ENCODE measurements around the gene KBTBD13. TPM values are rescaled to one million over a fixed set of nuclear protein-coding genes. Genes with fewer than 3 reads are reported as not detected.

The KBTBD13 gene
- total RNA-seq, 6 experiments from 2014 or later: not detected

GRCh38 chr15:65060641-65061397 lies 15.7 kb upstream of the KBTBD13 start:
- H3K4me1 Mint-ChIP-seq (ENCODE audit: low read depth): peaks cover 10% of the 10 kb centered on the region
- TF ChIP-seq CTCF (IDR thresholded peaks at IDR 0.05): no peak
- peaks cover 39% of the 10 kb centered on the region for H3K27me3 Mint-ChIP-seq (ENCODE audit: insufficient read depth)
- H3K4me3 Mint-ChIP-seq: no peak overlapping the region
- no peak for DNase-seq
- no peaks in the 10 kb centered on the region for H3K9me3 Mint-ChIP-seq
- no peak overlapping the region for H3K27ac Mint-ChIP-seq
- H3K36me3 Mint-ChIP-seq (ENCODE audit: low read depth): no peaks in the 10 kb centered on the region

DNA sequence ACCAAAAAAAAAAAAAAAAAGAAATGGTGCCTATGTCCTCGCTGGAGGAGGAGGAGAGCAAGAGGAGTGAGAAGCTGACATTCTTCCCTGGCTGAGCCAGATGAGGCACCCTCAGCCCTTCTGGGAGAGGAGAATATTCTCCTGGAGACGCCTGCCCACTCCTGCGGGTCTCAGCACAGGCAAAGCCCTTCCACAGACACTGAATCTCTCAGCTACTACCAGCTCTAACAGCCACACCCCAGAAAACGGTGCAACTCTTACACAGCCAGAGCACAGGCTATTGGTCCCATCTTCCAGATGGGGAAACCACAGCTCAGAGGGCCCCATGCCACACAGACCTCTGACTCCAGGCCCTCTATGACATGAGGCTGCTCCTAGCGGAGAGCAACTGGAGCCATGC lies 14.5 kb upstream of the KBTBD13 start:
- Mint-ChIP-seq H3K9me3 (no peaks in the 10 kb centered on the region), H3K4me1 (ENCODE audit: low read depth) (peaks cover 7% of the 10 kb centered on the region; the same call in 1 of the 2 replicates)

DNA sequence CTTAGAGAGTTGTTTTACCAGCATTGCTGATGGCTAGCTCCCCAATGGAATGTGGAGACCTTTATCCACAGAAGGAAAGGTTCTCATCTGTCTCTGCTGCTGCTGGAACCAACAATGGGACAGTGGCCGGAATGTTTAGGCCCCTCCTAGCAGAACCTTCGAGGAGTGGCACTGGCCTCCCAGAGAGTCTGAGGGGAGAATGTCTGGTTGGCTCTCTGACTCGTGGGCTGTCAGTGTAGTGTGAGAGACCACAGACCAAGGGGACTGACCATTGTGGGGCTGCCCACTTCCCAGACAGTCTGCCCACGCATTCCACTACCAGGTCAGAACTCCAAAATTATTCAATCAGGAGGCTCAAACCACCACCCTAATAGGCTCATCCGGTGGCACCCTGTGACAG lies 13.8 kb upstream of the KBTBD13 start:
- no peaks in the 10 kb centered on the region for H3K36me3 Mint-ChIP-seq (ENCODE audit: low read depth)
- H3K27me3 Mint-ChIP-seq (ENCODE audit: insufficient read depth): peaks cover 39% of the 10 kb centered on the region
- H3K4me1 Mint-ChIP-seq (ENCODE audit: low read depth): no peaks in the 10 kb centered on the region; the same call in 1 of the 2 replicates
- DNase-seq: no peak
- no peaks in the 10 kb centered on the region for H3K9me3 Mint-ChIP-seq
- H3K27ac Mint-ChIP-seq: no peak overlapping the region
- no peak for TF ChIP-seq CTCF (IDR thresholded peaks at IDR 0.05)
- no peak overlapping the region for H3K4me3 Mint-ChIP-seq

More for the DNA sequence above, 14.5 kb upstream of the KBTBD13 start:
- H3K27ac Mint-ChIP-seq: no peak overlapping the region
- no peaks in the 10 kb centered on the region for H3K36me3 Mint-ChIP-seq (ENCODE audit: low read depth)
- TF ChIP-seq CTCF (IDR thresholded peaks at IDR 0.05): no peak
- H3K27me3 Mint-ChIP-seq (ENCODE audit: insufficient read depth): peaks cover 39% of the 10 kb centered on the region
- H3K4me3 Mint-ChIP-seq: no peak overlapping the region
- no peak for DNase-seq

GRCh38 chr15:65066001-65066634 lies 10.4 kb upstream of the KBTBD13 start:
- TF ChIP-seq CTCF (IDR thresholded peaks at IDR 0.05): no peak
- Mint-ChIP-seq H3K27ac (no peak overlapping the region), H3K4me1 (ENCODE audit: low read depth) (peaks cover 25% of the 10 kb centered on the region), H3K9me3 (no peaks in the 10 kb centered on the region), H3K4me3 (no peak overlapping the region), H3K36me3 (ENCODE audit: low read depth) (no peaks in the 10 kb centered on the region), H3K27me3 (ENCODE audit: insufficient read depth) (peaks cover 30% of the 10 kb centered on the region)
- DNase-seq: no peak

DNA sequence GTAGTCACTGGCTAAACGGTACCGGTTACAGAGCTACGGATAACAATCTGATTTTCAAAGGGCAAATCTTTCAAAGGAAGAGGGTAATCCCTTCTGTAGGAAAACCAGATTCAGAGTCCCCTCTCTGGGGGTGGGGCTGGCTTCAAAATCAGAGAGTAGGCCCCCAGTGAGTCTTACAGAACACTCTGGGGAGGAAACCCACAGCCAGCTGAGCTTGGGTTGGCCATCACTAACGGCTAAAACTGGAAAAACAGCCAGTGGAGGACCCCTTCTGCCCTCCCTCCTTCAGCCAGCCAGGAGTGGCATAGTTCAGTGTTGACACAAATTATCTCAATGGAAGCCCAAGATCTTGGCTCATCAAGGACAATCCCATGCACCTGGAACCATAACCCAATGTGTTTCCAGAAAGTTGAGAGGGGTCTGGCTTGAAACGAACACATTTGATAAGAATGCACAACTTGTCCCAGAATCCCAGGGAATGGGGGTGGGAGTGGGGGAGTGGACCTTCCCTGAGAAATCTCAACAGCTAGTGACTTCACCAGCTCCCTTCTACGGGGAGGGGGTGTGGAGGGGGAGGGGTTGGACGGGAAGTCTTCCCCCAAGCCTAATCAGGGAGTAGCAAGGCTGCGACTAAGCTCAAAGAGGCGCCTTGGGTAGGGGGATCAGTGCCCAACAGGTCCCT lies 9.8 kb upstream of the KBTBD13 start:
- no peaks in the 10 kb centered on the region for H3K9me3 Mint-ChIP-seq
- H3K4me3 Mint-ChIP-seq: no peak overlapping the region; the same call in 1 of the 2 replicates
- no peak for DNase-seq
- H3K27ac Mint-ChIP-seq: no peak overlapping the region
- peaks cover 29% of the 10 kb centered on the region for H3K27me3 Mint-ChIP-seq (ENCODE audit: insufficient read depth)
- peaks cover 25% of the 10 kb centered on the region for H3K4me1 Mint-ChIP-seq (ENCODE audit: low read depth)
- no peaks in the 10 kb centered on the region for H3K36me3 Mint-ChIP-seq (ENCODE audit: low read depth)
- TF ChIP-seq CTCF (IDR thresholded peaks at IDR 0.05): no peak
